Bronchial epithelial cell (primary cell): ENCODE results near the gene TBK1. TPM values are rescaled to one million over a fixed set of nuclear protein-coding genes. Genes with fewer than 3 reads are reported as not detected.
A peak's percentile ranks its signal among the peaks of the same experiment; 100 is the strongest.

ENCODE experiments used
- DNase-seq: peaks from one replicate; pipeline ENCODE4 v3.0.0-alpha.2; 2010; ENCODE audit warnings: low read depth
- FAIRE-seq: peaks from 2 replicates; lab custom pipeline; 2011; peaks lifted over from hg19 to GRCh38; lab: Jason Lieb, UNC
- H3K27me3 ChIP-seq: 2 replicates; pipeline ENCODE4 v1.5.1; 2011; ENCODE audit warnings: low read length; ENCODE audit not compliant: control insufficient read depth, insufficient read depth
- H3K36me3 ChIP-seq: 2 replicates; pipeline ENCODE4 v1.5.1; 2011; ENCODE audit warnings: low read length; ENCODE audit not compliant: control insufficient read depth, insufficient read depth
- H3K4me3 ChIP-seq: 2 replicates; pipeline ENCODE4 v1.5.1; 2011; ENCODE audit warnings: mild to moderate bottlenecking, low read depth, low read length, control low read depth
- total RNA-seq: library from RNA; depleted of rRNA; stranded (reverse); fragments of >200 nt; gene quantifications from 2 replicates; pipeline ENCODE4 v1.2.1, GENCODE V29; 2014
- TF ChIP-seq, protein P1 (sequence below): IDR thresholded peaks from 2 replicates; pipeline ENCODE4 v1.5.1; 2011; ENCODE audit warnings: mild to moderate bottlenecking, moderate library complexity, low read length, control low read depth, inconsistent platforms; ENCODE audit not compliant: insufficient read depth, severe bottlenecking

TBK1 gene
- total RNA-seq, 1 donor from 2014 or later, result 20.0 TPM

DNA sequence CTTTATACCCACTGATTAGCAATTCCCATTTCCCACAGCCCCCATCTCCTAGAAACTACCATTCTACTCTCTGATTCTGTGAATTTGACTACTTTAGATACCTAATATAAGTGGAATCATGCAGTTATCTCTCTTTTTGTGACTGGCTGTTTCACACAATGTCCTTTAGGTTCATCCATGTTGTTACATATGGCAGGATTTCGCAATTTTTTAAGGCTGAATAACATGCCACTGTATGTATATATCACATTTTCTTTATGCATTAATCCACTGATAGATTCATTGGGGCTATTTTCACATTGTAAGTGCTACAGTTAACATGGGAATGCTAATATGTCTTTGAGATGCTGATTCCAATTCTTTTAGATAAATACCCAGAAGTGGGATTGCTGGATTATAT, 11.8 kb upstream of the TBK1 start:
- H3K36me3 ChIP-seq, result peaks cover 24% of the 10 kb centered on the region
- no peak for DNase-seq
- no peak for FAIRE-seq
- TF ChIP-seq, protein P1, sequence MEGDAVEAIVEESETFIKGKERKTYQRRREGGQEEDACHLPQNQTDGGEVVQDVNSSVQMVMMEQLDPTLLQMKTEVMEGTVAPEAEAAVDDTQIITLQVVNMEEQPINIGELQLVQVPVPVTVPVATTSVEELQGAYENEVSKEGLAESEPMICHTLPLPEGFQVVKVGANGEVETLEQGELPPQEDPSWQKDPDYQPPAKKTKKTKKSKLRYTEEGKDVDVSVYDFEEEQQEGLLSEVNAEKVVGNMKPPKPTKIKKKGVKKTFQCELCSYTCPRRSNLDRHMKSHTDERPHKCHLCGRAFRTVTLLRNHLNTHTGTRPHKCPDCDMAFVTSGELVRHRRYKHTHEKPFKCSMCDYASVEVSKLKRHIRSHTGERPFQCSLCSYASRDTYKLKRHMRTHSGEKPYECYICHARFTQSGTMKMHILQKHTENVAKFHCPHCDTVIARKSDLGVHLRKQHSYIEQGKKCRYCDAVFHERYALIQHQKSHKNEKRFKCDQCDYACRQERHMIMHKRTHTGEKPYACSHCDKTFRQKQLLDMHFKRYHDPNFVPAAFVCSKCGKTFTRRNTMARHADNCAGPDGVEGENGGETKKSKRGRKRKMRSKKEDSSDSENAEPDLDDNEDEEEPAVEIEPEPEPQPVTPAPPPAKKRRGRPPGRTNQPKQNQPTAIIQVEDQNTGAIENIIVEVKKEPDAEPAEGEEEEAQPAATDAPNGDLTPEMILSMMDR, result no peak
- H3K4me3 ChIP-seq, result no peak overlapping the region
- no peaks in the 10 kb centered on the region for H3K27me3 ChIP-seq

DNA sequence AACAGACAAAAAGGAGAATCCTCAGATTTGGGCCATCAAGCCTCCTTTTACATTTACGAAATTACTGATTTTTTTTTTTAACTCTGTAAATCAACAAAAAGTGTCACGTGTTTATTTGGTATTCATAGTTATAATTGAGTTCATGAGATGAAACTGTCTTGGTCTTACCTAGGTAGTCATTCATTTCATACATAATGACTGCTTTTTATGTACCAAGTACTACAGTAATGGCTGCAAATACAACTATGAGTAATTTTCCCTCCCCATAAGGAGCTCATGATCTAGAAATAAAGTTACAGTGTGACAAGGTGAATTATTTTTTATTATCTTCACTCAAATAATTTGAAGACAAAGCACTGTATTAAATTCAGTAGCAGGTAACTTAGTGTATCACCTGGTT, 6.4 kb upstream of the TBK1 start:
- H3K4me3 ChIP-seq, result no peak overlapping the region
- TF ChIP-seq, protein P1, result no peak
- FAIRE-seq (no peak), DNase-seq (no peak)
- H3K27me3 ChIP-seq, result no peaks in the 10 kb centered on the region
- peaks cover 9% of the 10 kb centered on the region for H3K36me3 ChIP-seq

DNA sequence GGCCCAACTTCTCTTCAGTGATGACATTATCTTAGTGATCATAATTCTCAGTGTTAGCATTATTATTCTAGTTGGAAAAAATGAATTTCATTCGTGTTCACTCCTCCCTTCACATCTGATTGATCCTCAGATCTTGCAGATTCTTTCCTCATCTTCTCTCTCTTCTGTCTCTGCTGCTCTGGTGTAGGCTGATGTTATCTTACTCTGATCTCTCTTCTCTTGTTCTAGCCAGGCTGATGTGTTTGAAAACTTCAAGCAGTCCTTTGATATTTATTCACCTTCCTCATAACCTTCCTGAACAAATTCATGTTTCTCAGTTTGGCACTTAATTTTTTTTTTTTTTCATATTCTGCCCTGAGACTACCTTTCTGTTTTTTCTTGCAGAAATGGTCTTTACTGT, 5.6 kb upstream of the TBK1 start:
- no peak for DNase-seq
- Histone ChIP-seq H3K36me3 (peaks cover 9% of the 10 kb centered on the region), H3K27me3 (no peaks in the 10 kb centered on the region), H3K4me3 (no peak overlapping the region)
- no peak for FAIRE-seq
- TF ChIP-seq, protein P1, result no peak

DNA sequence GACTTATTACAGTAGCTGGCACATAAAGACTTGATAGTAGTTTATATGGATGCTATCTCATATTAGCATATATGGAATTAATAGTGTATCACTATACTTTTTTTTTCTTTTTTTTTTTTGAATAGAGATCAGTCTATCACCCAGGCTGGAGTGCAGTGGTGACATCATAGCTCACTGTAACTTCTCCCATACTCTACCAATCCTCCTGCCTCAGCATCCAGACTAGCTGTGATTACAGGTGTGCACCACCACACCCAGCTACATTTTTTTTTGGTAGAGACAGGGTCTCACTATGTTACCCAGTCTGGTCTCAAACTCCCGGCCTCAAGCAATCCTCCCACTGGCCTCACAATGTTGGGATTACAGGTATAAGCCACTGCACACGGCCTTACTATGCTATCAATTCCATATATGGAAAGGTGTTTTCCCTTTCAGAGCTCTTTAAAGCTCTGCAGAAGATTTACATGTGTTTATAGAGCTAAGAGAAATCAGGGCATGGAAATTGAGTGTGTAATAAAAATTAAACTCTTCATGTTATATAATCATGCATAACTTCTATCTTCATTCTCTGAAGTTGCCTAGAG, 1.8 kb upstream of the TBK1 start:
- TF ChIP-seq, protein P1, result no peak
- Histone ChIP-seq H3K36me3 (no peaks in the 10 kb centered on the region), H3K27me3 (no peaks in the 10 kb centered on the region), H3K4me3 (no peak overlapping the region)
- DNase-seq (no peak), FAIRE-seq (peak; percentile 84)

DNA sequence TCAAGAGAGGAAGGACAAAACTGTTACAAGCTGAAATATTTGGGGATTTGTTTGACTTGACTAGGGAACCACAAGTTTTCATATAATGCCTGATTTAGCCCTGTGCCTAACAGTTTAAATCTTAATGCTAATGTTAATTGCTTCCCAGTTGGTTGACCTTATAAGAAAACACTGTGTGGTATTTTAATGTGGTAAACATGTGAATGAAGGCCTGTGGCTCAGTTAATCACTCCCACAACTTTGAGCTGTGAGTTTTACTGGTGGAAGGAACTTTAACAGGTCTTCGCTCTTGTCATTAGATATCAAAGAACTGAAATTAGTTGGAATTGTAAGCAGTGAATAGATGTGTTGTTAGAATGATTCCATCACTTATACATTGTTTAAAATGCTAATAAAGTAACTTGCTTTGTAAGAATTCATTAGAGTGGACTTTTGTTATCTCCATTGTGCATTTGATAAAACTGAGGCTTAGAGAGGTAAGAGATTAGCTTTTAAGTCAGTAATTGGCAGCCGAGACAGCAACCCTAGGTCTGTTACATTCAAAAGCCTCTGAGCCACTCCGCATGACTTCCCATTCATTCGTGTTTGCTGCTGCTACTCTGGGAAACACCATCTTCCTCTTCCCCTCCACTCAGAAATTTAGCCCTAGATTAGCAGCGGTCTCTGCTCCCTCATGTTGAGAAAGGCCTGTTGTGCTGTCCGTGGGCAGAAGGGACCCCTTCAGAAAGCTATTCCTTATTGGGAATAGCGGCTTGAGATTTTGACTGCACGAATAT, 1.0 kb upstream of the TBK1 start:
- H3K27me3 ChIP-seq, result no peaks in the 10 kb centered on the region
- TF ChIP-seq, protein P1, result no peak
- H3K4me3 ChIP-seq, result peak overlapping the region; percentile 96
- FAIRE-seq (no peak), DNase-seq (peak; percentile 10)
- H3K36me3 ChIP-seq, result no peaks in the 10 kb centered on the region
